Neuronal stem cell (in vitro differentiated cells): ENCODE measurements around the gene MYD88.

ENCODE experiments used
- DNase-seq: peaks from one replicate; pipeline ENCODE4 v3.0.0-alpha.2; 2013; ENCODE audit warnings: low spot score
- H2AFZ ChIP-seq: one replicate; pipeline ENCODE4 v1.6.1; 2013; ENCODE audit warnings: mild to moderate bottlenecking, low read length, inconsistent platforms
- H2AK5ac ChIP-seq: 2 replicates; pipeline ENCODE4 v1.6.1; 2013; ENCODE audit warnings: low read depth, mild to moderate bottlenecking, inconsistent platforms, low read length, moderate library complexity, mixed read lengths
- H2BK120ac ChIP-seq: 2 replicates; pipeline ENCODE4 v1.6.1; 2013; ENCODE audit warnings: low read depth, mild to moderate bottlenecking, inconsistent platforms, low read length, moderate library complexity, mixed read lengths
- H2BK12ac ChIP-seq: one replicate; pipeline ENCODE4 v1.6.1; 2013; ENCODE audit warnings: low read length, inconsistent platforms
- H2BK15ac ChIP-seq: 2 replicates; pipeline ENCODE4 v1.6.1; 2013; ENCODE audit warnings: mild to moderate bottlenecking, low read length, inconsistent platforms, mixed read lengths
- H2BK5ac ChIP-seq: one replicate; pipeline ENCODE4 v1.6.1; 2013; ENCODE audit warnings: inconsistent platforms, mild to moderate bottlenecking, low read length, moderate library complexity
- H3K14ac ChIP-seq: one replicate; pipeline ENCODE4 v1.6.1; 2013; ENCODE audit warnings: low read length, inconsistent platforms
- H3K18ac ChIP-seq: 2 replicates; pipeline ENCODE4 v1.6.1; 2013; ENCODE audit warnings: low read length, inconsistent platforms
- H3K23ac ChIP-seq: 2 replicates; pipeline ENCODE4 v1.6.1; 2013; ENCODE audit warnings: low read depth, mild to moderate bottlenecking, mixed read lengths, low read length, inconsistent platforms; ENCODE audit not compliant: poor library complexity
- H3K27ac ChIP-seq: replicated peaks from 3 replicates; pipeline ENCODE4 v1.5.1; 2013; ENCODE audit warnings: low read length, inconsistent platforms
- H3K27me3 ChIP-seq, 3 experiments: 2 replicates each; pipeline ENCODE4 v1.6.1; 2013; ENCODE audit warnings: low read length in 3 of 3, mild to moderate bottlenecking in 2 of 3, inconsistent platforms in 1 of 3, low read depth in 1 of 3, mixed read lengths in 1 of 3, moderate library complexity in 1 of 3; ENCODE audit not compliant: control insufficient read depth in 3 of 3, insufficient read depth in 3 of 3
- H3K36me3 ChIP-seq, 2 donors: replicated peaks in 1 of 2; 2 replicates each; pipeline ENCODE4 v1.6.1; 2013; ENCODE audit warnings: low read length in 2 of 2; ENCODE audit not compliant: control insufficient read depth in 2 of 2, insufficient read depth in 2 of 2
- H3K4ac ChIP-seq: 2 replicates; pipeline ENCODE4 v1.6.1; 2013; ENCODE audit warnings: inconsistent platforms, mild to moderate bottlenecking, low read length, moderate library complexity
- H3K4me1 ChIP-seq, 2 donors: 1 replicate in 1 of 2; 2 replicates in 1 of 2; pipeline ENCODE4 v1.6.1; 2013; ENCODE audit warnings: low read length in 2 of 2, low read depth in 1 of 2; ENCODE audit not compliant: control insufficient read depth in 2 of 2, insufficient read depth in 1 of 2
- H3K4me2 ChIP-seq: one replicate; pipeline ENCODE4 v1.6.1; 2013; ENCODE audit warnings: mild to moderate bottlenecking, low read length, inconsistent platforms; ENCODE audit not compliant: insufficient read depth, poor library complexity, severe bottlenecking
- H3K4me3 ChIP-seq, 2 donors: 2 replicates each; pipeline ENCODE4 v1.5.1; 2013; ENCODE audit warnings: low read length in 2 of 2, mild to moderate bottlenecking in 2 of 2, inconsistent platforms in 1 of 2, moderate library complexity in 1 of 2
- H3K79me1 ChIP-seq: one replicate; pipeline ENCODE4 v1.6.1; 2013; ENCODE audit warnings: low read depth, mild to moderate bottlenecking, inconsistent platforms, low read length, moderate library complexity
- H3K9ac ChIP-seq: one replicate; pipeline ENCODE4 v1.6.1; 2013; ENCODE audit warnings: mild to moderate bottlenecking, low read depth, low read length, inconsistent platforms; ENCODE audit not compliant: poor library complexity
- H3K9me3 ChIP-seq, 2 donors: replicated peaks in 1 of 2; 2 replicates each; pipeline versions ENCODE3 to v1.6.1; 2013; ENCODE audit warnings: low read length in 2 of 2, mild to moderate bottlenecking in 2 of 2, inconsistent platforms in 1 of 2, low read depth in 1 of 2, mixed read lengths in 1 of 2, moderate library complexity in 1 of 2; ENCODE audit not compliant: control insufficient read depth in 2 of 2, insufficient read depth in 1 of 2
- H4K8ac ChIP-seq: one replicate; pipeline ENCODE4 v1.6.1; 2013; ENCODE audit warnings: low read depth, mild to moderate bottlenecking, inconsistent platforms, low read length, moderate library complexity
- H4K91ac ChIP-seq: one replicate; pipeline ENCODE4 v1.6.1; 2013; ENCODE audit warnings: low read length, low read depth, mild to moderate bottlenecking, inconsistent platforms; ENCODE audit not compliant: poor library complexity
- WGBS, 2 donors: extraction: QIAGEN DNeasy Blood & Tissue Kit; methylation state at CpG; one replicate each; pipeline ENCODE4 v1.1.7; 2013; ENCODE audit warnings: missing lambda C conversion rate in 2 of 2, mixed read lengths in 1 of 2; ENCODE audit not compliant: insufficient read length in 2 of 2, insufficient replicate concordance in 1 of 2; ENCODE audit errors: extremely low coverage in 2 of 2; 5-methylcytosine and 5-hydroxymethylcytosine counted together

The MYD88 gene

GRCh38 chr3:38137615-38138348 is 679 bp upstream of the MYD88 start:
- Histone ChIP-seq H4K8ac (no peak overlapping the region), H3K36me3 (peaks cover 17 to 26% of the 10 kb centered on the region in 2 donors), H3K27ac (peak overlapping the region; percentile 91), H2AK5ac (peak overlapping the region; percentile 33), H2AFZ (peak overlapping the region; percentile 89), H4K91ac (no peak overlapping the region), H3K4me3 (peak overlapping the region; percentile 68 to 91), H3K9ac (peak overlapping the region; percentile 70), H3K9me3 (no peaks in the 10 kb centered on the region), H2BK120ac (no peak overlapping the region), H3K14ac (no peak overlapping the region), H3K23ac (peak overlapping the region; percentile 98), H3K18ac (peak overlapping the region; percentile 98), H2BK15ac (peak overlapping the region; percentile 86), H3K4ac (no peak overlapping the region), H3K79me1 (peaks cover 2% of the 10 kb centered on the region), H2BK5ac (peak overlapping the region; percentile 91), H3K4me2 (peak overlapping the region; percentile 88), H2BK12ac (no peak overlapping the region), H3K27me3 (peaks cover 0 to 39% (median 0%) of the 10 kb centered on the region in 3 experiments), H3K4me1 (peaks cover 9 to 18% of the 10 kb centered on the region in 2 donors)
- WGBS, 2 donors: no CpG with 5 or more reads among the region's 22 CpGs
- peak; percentile 21 for DNase-seq

GRCh38 chr3:38139191-38139590 is 730 bp downstream of the MYD88 start:
- peak overlapping the region; percentile 68 for H4K91ac ChIP-seq
- no peak overlapping the region for H3K27ac ChIP-seq
- DNase-seq: no peak
- H3K4me2 ChIP-seq: peak overlapping the region; percentile 88
- no peak overlapping the region for H2BK12ac ChIP-seq
- H3K27me3 ChIP-seq: peaks cover 0 to 39% (median 0%) of the 10 kb centered on the region in 3 experiments
- H3K18ac ChIP-seq: peak overlapping the region; percentile 98
- H3K23ac ChIP-seq: peak overlapping the region; percentile 97
- H3K9me3 ChIP-seq: no peaks in the 10 kb centered on the region
- peak overlapping the region; percentile 77 for H2AFZ ChIP-seq
- H3K14ac ChIP-seq: peak overlapping the region; percentile 99
- peak overlapping the region; percentile 86 for H2BK15ac ChIP-seq
- no peak overlapping the region for H2BK120ac ChIP-seq
- WGBS, 2 donors: no CpG with 5 or more reads among the region's 8 CpGs
- peak overlapping the region; percentile 91 for H2BK5ac ChIP-seq
- H3K36me3 ChIP-seq: peaks cover 11 to 12% of the 10 kb centered on the region in 2 donors
- H3K4me1 ChIP-seq: peaks cover 9 to 18% of the 10 kb centered on the region in 2 donors
- peak overlapping the region; percentile 28 to 91 for H3K4me3 ChIP-seq
- H3K79me1 ChIP-seq: peaks cover 2% of the 10 kb centered on the region
- peak overlapping the region; percentile 13 for H3K4ac ChIP-seq
- H3K9ac ChIP-seq: peak overlapping the region; percentile 99
- no peak overlapping the region for H4K8ac ChIP-seq
- H2AK5ac ChIP-seq: peak overlapping the region; percentile 38

GRCh38 chr3:38139652-38140051 is 1.2 kb downstream of the MYD88 start:
- H3K79me1 ChIP-seq: peaks cover 2% of the 10 kb centered on the region
- H3K4me1 ChIP-seq: peaks cover 9 to 18% of the 10 kb centered on the region in 2 donors
- no peak for DNase-seq
- H3K14ac ChIP-seq: peak overlapping the region; percentile 23
- no peak overlapping the region for H3K4ac ChIP-seq
- peak overlapping the region; percentile 77 for H2AFZ ChIP-seq
- H3K4me2 ChIP-seq: peak overlapping the region; percentile 88
- no peak overlapping the region for H2BK15ac ChIP-seq
- no peak overlapping the region for H4K91ac ChIP-seq
- peaks cover 7 to 11% of the 10 kb centered on the region in 2 donors for H3K36me3 ChIP-seq
- H3K9me3 ChIP-seq: no peaks in the 10 kb centered on the region
- peak overlapping the region; percentile 15 for H3K18ac ChIP-seq
- H2BK120ac ChIP-seq: no peak overlapping the region
- no peak overlapping the region for H2BK12ac ChIP-seq
- no CpG with 5 or more reads among the region's 7 CpGs for WGBS, 2 donors
- no peak overlapping the region for H3K23ac ChIP-seq
- H2AK5ac ChIP-seq: peak overlapping the region; percentile 34
- H2BK5ac ChIP-seq: peak overlapping the region; percentile 91
- H3K9ac ChIP-seq: peak overlapping the region; percentile 55
- no peak overlapping the region for H4K8ac ChIP-seq
- peaks cover 0 to 39% (median 0%) of the 10 kb centered on the region in 3 experiments for H3K27me3 ChIP-seq
- H3K27ac ChIP-seq: no peak overlapping the region
- H3K4me3 ChIP-seq: no peak overlapping the region
